K562 (cell line): Measurements from ENCODE around the gene OARD1. TPM values are rescaled to one million over a fixed set of nuclear protein-coding genes. Genes with fewer than 3 reads are reported as not detected.

Source experiments
- ATAC-seq: fragments of 200-7000 bp; cut with Tn5 transposase; 3 replicates; pipeline ENCODE4 v1.9.1; 2020; ENCODE audit warnings: moderate library complexity
- BruUV-seq: library from RNA; stranded (reverse); fragments of 400-500 nt; replicated peaks from 2 replicates; lab custom pipeline; 2021; lab: Mats Ljungman, UMichigan
- CTCF ChIA-PET: fragments of 300-600 bp; formaldehyde crosslinking; extraction: SDS; loops from one replicate; lab custom pipeline; 2021; ENCODE audit warnings: low intra/inter-chr PET ratio; lab: Yijun Ruan, JAX
- POLR2A ChIA-PET: fragments of 300-600, 350-650 bp; sonication (Branson Sonifier 250); formaldehyde crosslinking; extraction: SDS; loops from one replicate; lab custom pipeline; 2021; ENCODE audit warnings: antibody characterized with exemption, inconsistent platforms; lab: Yijun Ruan, JAX
- DNase-seq, 4 experiments: peaks; one replicate each; pipeline versions ENCODE4 v3.0.0 to v3.0.0-alpha.2; 2011 to 2018; ENCODE audit warnings: low spot score in 3 of 4, mixed read lengths in 3 of 4; ENCODE audit errors: extremely low read depth in 1 of 4
- FAIRE-seq: peaks from 2 replicates; lab custom pipeline; 2011; peaks lifted over from hg19 to GRCh38; lab: Jason Lieb, UNC
- H2AFZ ChIP-seq: 2 replicates; pipeline ENCODE4 v1.6.0; 2011; ENCODE audit warnings: low read depth, low read length, control low read depth, inconsistent platforms
- H3K27ac ChIP-seq: fragments of 200-600 bp; 3 replicates; pipeline ENCODE4 v1.8.0; 2011; ENCODE audit warnings: low read depth, mild to moderate bottlenecking, control low read depth, inconsistent platforms, low read length, moderate library complexity, mixed read lengths; ENCODE audit errors: extremely low read depth
- H3K27me3 ChIP-seq, 2 experiments: fragments of 300-600 bp in 1 of 2; 2 replicates in 1 of 2; 3 replicates in 1 of 2; pipeline versions ENCODE4 v1.6.0 to v1.8.0; 2011; ENCODE audit warnings: inconsistent platforms in 2 of 2, low read length in 2 of 2, mild to moderate bottlenecking in 1 of 2, mixed read lengths in 1 of 2, moderate library complexity in 1 of 2; ENCODE audit not compliant: control insufficient read depth in 2 of 2, insufficient read depth in 2 of 2
- H3K36me3 ChIP-seq: fragments of 300-600 bp; 3 replicates; pipeline ENCODE4 v1.8.0; 2011; ENCODE audit warnings: mild to moderate bottlenecking, low read length, inconsistent platforms; ENCODE audit not compliant: control insufficient read depth, insufficient read depth
- H3K4me1 ChIP-seq, 2 experiments: fragments of 200-600 bp in 1 of 2; replicated peaks in 1 of 2; 2 replicates in 1 of 2; 3 replicates in 1 of 2; pipeline versions ENCODE4 v1.5.1 to v1.8.0; 2011; ENCODE audit warnings: inconsistent platforms in 2 of 2, low read length in 2 of 2, mild to moderate bottlenecking in 1 of 2, mixed read lengths in 1 of 2, moderate library complexity in 1 of 2; ENCODE audit not compliant: control insufficient read depth in 2 of 2, insufficient read depth in 2 of 2
- H3K4me2 ChIP-seq: 2 replicates; pipeline ENCODE4 v1.6.1; 2011; ENCODE audit warnings: low read length, control low read depth, inconsistent platforms, mixed read lengths; ENCODE audit not compliant: insufficient read depth
- H3K4me3 ChIP-seq: fragments of 200-600 bp; sonication (generic), shearing (Covaris generic); 2 replicates; pipeline ENCODE4 v1.5.1; 2016; ENCODE audit warnings: control low read depth, inconsistent platforms
- H3K79me2 ChIP-seq: fragments of 200-600 bp; 3 replicates; pipeline ENCODE4 v1.8.0; 2011; ENCODE audit warnings: low read length, inconsistent platforms; ENCODE audit not compliant: control insufficient read depth, insufficient read depth
- H3K9ac ChIP-seq, 2 experiments: 2 replicates each; pipeline versions ENCODE4 v1.6.0 to v1.6.1; 2011; ENCODE audit warnings: low read depth in 2 of 2, low read length in 2 of 2, control low read depth in 1 of 2, inconsistent platforms in 1 of 2, mild to moderate bottlenecking in 1 of 2, mixed read lengths in 1 of 2; ENCODE audit not compliant: insufficient read depth in 1 of 2
- H3K9me1 ChIP-seq: one replicate; pipeline ENCODE4 v1.6.0; 2011; ENCODE audit warnings: inconsistent platforms, mild to moderate bottlenecking, low read length, moderate library complexity; ENCODE audit not compliant: control insufficient read depth, insufficient read depth
- H3K9me3 ChIP-seq: replicated peaks from 2 replicates; pipeline ENCODE4 v1.5.1; 2011; ENCODE audit warnings: low read depth, low read length, inconsistent platforms; ENCODE audit not compliant: control insufficient read depth, insufficient read depth
- H4K20me1 ChIP-seq: replicated peaks from 2 replicates; pipeline ENCODE4 v1.6.1; 2011; ENCODE audit warnings: low read length, inconsistent platforms, mixed read lengths; ENCODE audit not compliant: control insufficient read depth, insufficient read depth
- ETV1 ChIP-seq: fragments of 450-650 bp; conservative IDR thresholded peaks from 2 replicates; pipeline ENCODE4 v1.6.1; 2016; ENCODE audit warnings: missing genetic modification characterization, control low read depth, low read depth, missing compliant biosample characterization
- PBX2 ChIP-seq, 2 experiments: IDR thresholded peaks in 1 of 2; conservative IDR thresholded peaks in 1 of 2; 2 replicates each; pipeline ENCODE4 v1.6.1; 2016; ENCODE audit warnings: low read depth in 2 of 2, mild to moderate bottlenecking in 1 of 2, missing compliant biosample characterization in 1 of 2, missing genetic modification characterization in 1 of 2, moderate library complexity in 1 of 2
- ZNF398 ChIP-seq: fragments of 250-450 bp; sonication (Bioruptor Pico); IDR thresholded peaks from 2 replicates; pipeline ENCODE4 v1.8.0; 2021; ENCODE audit warnings: moderate library complexity, mild to moderate bottlenecking, inconsistent platforms
- WGBS: fragments of 100-300 bp; shearing (Covaris generic); methylation state at CpG from one replicate; pipeline ENCODE4 v1.1.6; 2016; ENCODE audit warnings: low coverage, mixed read lengths; ENCODE audit not compliant: insufficient coverage; ENCODE audit errors: missing lambda C conversion rate; 5-methylcytosine and 5-hydroxymethylcytosine counted together
- in situ Hi-C: fragments of 300-500 bp; cut with MboI; formaldehyde crosslinking; loops from 4 replicates; pipeline ENCODE4 v1.15.0; 2018; ENCODE audit warnings: inconsistent platforms, mixed read lengths
- intact Hi-C: fragments of 100-400 bp; cut with micrococcal nuclease; formaldehyde crosslinking; loops from 2 replicates; pipeline ENCODE4 v1.14.2; 2022
- polyA plus RNA-seq, 8 experiments: library from polyadenylated mRNA; depleted of rRNA in 4 of 8; stranded (reverse) in 5 of 8; unstranded in 3 of 8; fragments of >200 nt; fragmentation: Nextera tagmentation in 2 of 8; fragmentation: Illumina TruSeq in 1 of 8; extraction: Ambion mirVana in 2 of 8; extraction: Trizol in 1 of 8; gene quantifications; 2 replicates each; pipeline versions ENCODE4 v1.2.1 to v1.2.3, GENCODE V29; 2011 to 2014; ENCODE audit warnings: inconsistent platforms in 1 of 8, missing spikeins in 1 of 8
- total RNA-seq, 7 experiments: library from RNA; depleted of rRNA in 6 of 7; stranded (reverse); fragments of >200 nt in 6 of 7; fragmentation: Illumina TruSeq in 2 of 7; extraction: Trizol in 2 of 7; gene quantifications; 2 replicates each; pipeline versions ENCODE4 v1.2.1 to v1.2.3, GENCODE V29; 2011 to 2021; ENCODE audit warnings: low replicate concordance in 1 of 7

Gene OARD1
- total and polyA plus RNA-seq, 9 of the 15 experiments (the other 6 are each of a cell fraction or from before 2014, with no cell fraction given): 43.4 to 88.3 (median 61.1) TPM

GRCh38 chr6:41075651-41076626, 3.8 kb upstream of the OARD1 start:
- Histone ChIP-seq H3K4me3 (no peak overlapping the region; the same call in 1 of the 2 replicates), H2AFZ (no peak overlapping the region), H3K79me2 (peaks cover 72% of the 10 kb centered on the region), H3K9me3 (no peaks in the 10 kb centered on the region), H3K4me2 (peak overlapping the region; percentile 99; the same call in 1 of the 2 replicates), H3K4me1 (peaks cover 9 to 17% of the 10 kb centered on the region in 2 experiments), H4K20me1 (no peaks in the 10 kb centered on the region), H3K36me3 (peaks cover 33% of the 10 kb centered on the region), H3K9me1 (no peaks in the 10 kb centered on the region), H3K27me3 (no peaks in the 10 kb centered on the region), H3K9ac (no peak overlapping the region), H3K27ac (no peak overlapping the region)
- WGBS: 65% methylated on average over 4 of the region's 4 CpGs
- DNase-seq: no peak
- BruUV-seq: no TSS peak
- CTCF ChIA-PET: interaction anchor here (0.5 kb wide), 1 partner anchor 10 kb away, joined by 3 read pairs; no protein-coding TSS in a partner anchor
- intact Hi-C loops: no loop called here
- POLR2A ChIA-PET: interaction anchor here (0.6 to 1.5 kb wide), 7 partner anchors 8 to 56 kb away, joined by 3 to 6 read pairs (median 3); partner anchors contain the start of gene APOBEC2
- in situ Hi-C loops: no loop called here
- FAIRE-seq: no peak
- ATAC-seq: no peak
- TF ChIP-seq ETV1 (tag): no peak
- TF ChIP-seq ZNF398 (CRISPR knock-in tag): no peak
- no peak for TF ChIP-seq PBX2 (CRISPR knock-in tag; IDR thresholded peaks at IDR 0.05; ENCODE audit: low read depth)
- no peak for TF ChIP-seq PBX2 (tag; conservative IDR thresholded peaks at IDR 0.05; ENCODE audit: low read depth)
